ENCODE results near the gene LZTR1. TPM values are rescaled to one million over a fixed set of nuclear protein-coding genes. Genes with fewer than 3 reads are reported as not detected.

Gene LZTR1
- total RNA-seq, 1 donor from 2014 or later, result 87.0 TPM

DNA sequence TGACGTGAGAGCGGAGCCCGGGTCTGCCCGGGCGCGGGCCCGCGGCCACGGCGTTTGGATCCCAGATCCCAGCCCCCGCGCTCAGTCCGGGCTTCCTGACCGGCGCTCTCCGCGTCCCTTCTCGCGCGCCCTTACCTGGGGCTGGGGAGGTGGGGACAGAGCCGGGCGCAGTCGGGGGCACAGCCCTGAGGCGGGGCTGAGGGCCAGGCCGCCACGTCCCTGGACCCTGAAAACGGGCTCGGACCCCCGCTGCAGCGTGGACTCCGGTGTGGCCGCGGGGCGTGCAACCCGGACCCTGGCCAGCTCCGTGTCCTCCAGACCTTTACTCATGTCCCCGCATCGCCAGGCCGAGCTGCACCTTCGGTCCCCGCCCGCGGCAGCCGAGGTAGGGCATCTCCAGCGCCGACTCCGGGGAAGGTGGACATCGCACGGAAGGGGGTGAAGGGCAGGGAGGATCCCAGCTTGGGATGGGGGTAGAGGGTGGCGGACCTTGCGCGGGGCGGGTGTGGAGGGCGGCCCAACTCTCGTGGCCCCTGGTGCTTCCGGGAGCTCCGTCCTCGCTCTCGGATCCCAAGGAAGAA is 24.9 kb upstream of the LZTR1 start:
- peak overlapping the region; percentile 64 for H3K4me3 Mint-ChIP-seq (ENCODE audit: unreplicated experiment)
- no peak for DNase-seq (ENCODE audit: low spot score)
- peaks cover 7% of the 10 kb centered on the region for H3K36me3 Mint-ChIP-seq (ENCODE audit: low read depth)
- no peak for TF ChIP-seq CTCF (IDR thresholded peaks at IDR 0.05)
- no peak overlapping the region for H3K27ac Mint-ChIP-seq (ENCODE audit: unreplicated experiment)
- no peaks in the 10 kb centered on the region for H3K27me3 Mint-ChIP-seq (ENCODE audit: low read depth)
- no peaks in the 10 kb centered on the region for H3K9me3 Mint-ChIP-seq (ENCODE audit: low read depth)
- H3K4me1 Mint-ChIP-seq (ENCODE audit: low read depth), result peaks cover 16% of the 10 kb centered on the region

DNA sequence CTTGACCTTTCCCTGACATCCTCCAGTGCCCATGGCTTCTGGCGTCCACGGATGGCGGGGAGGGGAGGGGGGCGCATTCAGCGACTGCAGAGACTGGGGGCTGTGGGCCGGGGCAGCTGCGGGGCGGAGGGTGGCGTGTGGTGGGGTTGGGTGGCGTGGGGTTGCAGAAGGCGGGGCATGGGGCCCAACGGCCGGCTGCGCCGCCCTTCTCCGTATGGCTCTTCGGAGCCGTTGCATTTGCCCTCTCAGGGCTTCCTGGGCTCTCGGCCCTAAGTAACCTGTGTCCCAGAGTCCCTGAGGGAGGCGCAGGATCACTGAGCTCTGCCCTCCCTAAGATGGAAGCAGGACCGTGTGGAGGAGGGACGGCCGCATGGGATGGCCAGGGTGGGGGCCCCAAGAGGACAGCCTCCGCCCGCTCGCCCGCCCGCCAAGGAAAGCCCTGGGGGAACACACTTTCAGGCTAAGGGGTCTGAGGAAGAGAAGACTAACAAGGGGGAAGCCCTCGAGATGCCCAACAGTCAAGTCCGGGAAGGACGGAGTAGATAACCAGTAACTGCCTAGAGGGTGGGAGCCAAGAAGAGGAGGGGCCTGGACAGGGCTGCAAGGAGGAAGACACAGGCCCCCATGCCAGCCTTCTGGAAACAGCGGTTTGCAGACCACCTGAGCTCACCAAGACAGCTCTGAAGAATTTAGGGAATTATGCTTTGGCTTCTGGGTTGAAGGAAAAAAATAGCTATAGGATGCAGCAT is 24.2 kb upstream of the LZTR1 start:
- H3K27ac Mint-ChIP-seq (ENCODE audit: unreplicated experiment), result no peak overlapping the region
- H3K27me3 Mint-ChIP-seq (ENCODE audit: low read depth), result no peaks in the 10 kb centered on the region
- H3K9me3 Mint-ChIP-seq (ENCODE audit: low read depth), result no peaks in the 10 kb centered on the region
- peak; percentile 11 for TF ChIP-seq CTCF (IDR thresholded peaks at IDR 0.05)
- H3K4me3 Mint-ChIP-seq (ENCODE audit: unreplicated experiment), result peak overlapping the region; percentile 64
- peaks cover 16% of the 10 kb centered on the region for H3K4me1 Mint-ChIP-seq (ENCODE audit: low read depth)
- H3K36me3 Mint-ChIP-seq (ENCODE audit: low read depth), result peaks cover 4% of the 10 kb centered on the region
- DNase-seq (ENCODE audit: low spot score), result no peak

- Mint-ChIP-seq H3K4me3 (ENCODE audit: unreplicated experiment) (no peak overlapping the region), H3K27me3 (ENCODE audit: low read depth) (peaks cover 5% of the 10 kb centered on the region), H3K4me1 (ENCODE audit: low read depth) (peaks cover 23% of the 10 kb centered on the region), H3K27ac (ENCODE audit: unreplicated experiment) (no peak overlapping the region), H3K9me3 (ENCODE audit: low read depth) (no peaks in the 10 kb centered on the region), H3K36me3 (ENCODE audit: low read depth) (no peaks in the 10 kb centered on the region)
- no peak for DNase-seq (ENCODE audit: low spot score)
- TF ChIP-seq CTCF (IDR thresholded peaks at IDR 0.05), result no peak
These were observed 22.3 kb upstream of the LZTR1 start for GRCh38 chr22:20959578-20960461.

GRCh38 chr22:20960609-20961008 is 21.5 kb upstream of the LZTR1 start:
- Mint-ChIP-seq H3K36me3 (ENCODE audit: low read depth) (no peaks in the 10 kb centered on the region), H3K4me1 (ENCODE audit: low read depth) (peaks cover 23% of the 10 kb centered on the region), H3K27ac (ENCODE audit: unreplicated experiment) (no peak overlapping the region), H3K4me3 (ENCODE audit: unreplicated experiment) (no peak overlapping the region), H3K27me3 (ENCODE audit: low read depth) (peaks cover 5% of the 10 kb centered on the region), H3K9me3 (ENCODE audit: low read depth) (no peaks in the 10 kb centered on the region)
- no peak for TF ChIP-seq CTCF (IDR thresholded peaks at IDR 0.05)
- DNase-seq (ENCODE audit: low spot score), result no peak

- peaks cover 14% of the 10 kb centered on the region for H3K4me1 Mint-ChIP-seq (ENCODE audit: low read depth)
- H3K36me3 Mint-ChIP-seq (ENCODE audit: low read depth), result no peaks in the 10 kb centered on the region
- H3K9me3 Mint-ChIP-seq (ENCODE audit: low read depth), result no peaks in the 10 kb centered on the region
- H3K27me3 Mint-ChIP-seq (ENCODE audit: low read depth), result peaks cover 5% of the 10 kb centered on the region
- no peak overlapping the region for H3K27ac Mint-ChIP-seq (ENCODE audit: unreplicated experiment)
- DNase-seq (ENCODE audit: low spot score), result no peak
- no peak overlapping the region for H3K4me3 Mint-ChIP-seq (ENCODE audit: unreplicated experiment)
- no peak for TF ChIP-seq CTCF (IDR thresholded peaks at IDR 0.05)
These were observed 19.6 kb upstream of the LZTR1 start for GRCh38 chr22:20962491-20962945.
